CD4-positive, alpha-beta T cell (primary cell): ENCODE data around the gene SPSB1. TPM values are rescaled to one million over a fixed set of nuclear protein-coding genes. Genes with fewer than 3 reads are reported as not detected.

ENCODE experiments used
- ATAC-seq: fragments of 200-7000 bp; cut with Tn5 transposase; one replicate; pipeline ENCODE4 v1.10.0; 2022; ENCODE audit warnings: mild to moderate bottlenecking; ENCODE audit not compliant: poor library complexity
- CTCF ChIA-PET: fragments of 350-600 bp; sonication (Branson Sonifier 250); formaldehyde crosslinking; loops from one replicate; lab custom pipeline; 2021; ENCODE audit warnings: antibody characterized with exemption, inconsistent platforms; lab: Charles Lee
- POLR2A ChIA-PET: fragments of 350-600 bp; sonication (Branson Sonifier 250); formaldehyde crosslinking; loops from one replicate; lab custom pipeline; 2021; ENCODE audit warnings: antibody characterized with exemption, inconsistent platforms; lab: Charles Lee
- DNase-seq, 14 experiments: peaks; one replicate each; pipeline ENCODE4 v3.0.0-alpha.2; 2013 to 2020; ENCODE audit warnings: mixed read lengths in 2 of 14
- H3K27ac ChIP-seq, 2 donors: one replicate each; pipeline versions ENCODE4 v1.5.1 to v1.7.0; 2013; ENCODE audit warnings: low read length in 2 of 2, low read depth in 1 of 2, mild to moderate bottlenecking in 1 of 2
- H3K27me3 ChIP-seq, 2 experiments: 1 replicate in 1 of 2; 2 replicates in 1 of 2; pipeline versions ENCODE4 v1.6.1 to v1.7.0; 2013; ENCODE audit warnings: low read length in 2 of 2, control low read depth in 1 of 2, mild to moderate bottlenecking in 1 of 2, moderate library complexity in 1 of 2; ENCODE audit not compliant: insufficient read depth in 2 of 2, control insufficient read depth in 1 of 2
- H3K36me3 ChIP-seq: one replicate; pipeline ENCODE4 v1.6.1; 2013; ENCODE audit warnings: low read length, control low read depth; ENCODE audit not compliant: insufficient read depth
- H3K4me1 ChIP-seq: one replicate; pipeline ENCODE4 v1.6.1; 2013; ENCODE audit warnings: low read length, control low read depth; ENCODE audit not compliant: insufficient read depth
- H3K4me3 ChIP-seq: one replicate; pipeline ENCODE4 v1.5.1; 2013; ENCODE audit warnings: mild to moderate bottlenecking, low read length, moderate library complexity
- H3K9me3 ChIP-seq, 2 experiments: 1 replicate in 1 of 2; 2 replicates in 1 of 2; pipeline versions ENCODE4 v1.6.1 to v1.7.0; 2013; ENCODE audit warnings: low read length in 2 of 2, mild to moderate bottlenecking in 2 of 2, control low read depth in 1 of 2, moderate library complexity in 1 of 2; ENCODE audit not compliant: control insufficient read depth in 1 of 2, insufficient read depth in 1 of 2
- H3K27ac Mint-ChIP-seq: one replicate; pipeline ENCODE4 v1.8.0; 2020; ENCODE audit warnings: mixed read lengths
- H3K27me3 Mint-ChIP-seq: one replicate; pipeline ENCODE4 v1.8.0; 2021; ENCODE audit warnings: mixed read lengths
- H3K36me3 Mint-ChIP-seq: one replicate; pipeline ENCODE4 v1.8.0; 2021; ENCODE audit warnings: low read depth, mixed read lengths
- H3K4me1 Mint-ChIP-seq: one replicate; pipeline ENCODE4 v1.8.0; 2021; ENCODE audit warnings: low read depth, mixed read lengths
- H3K4me3 Mint-ChIP-seq: one replicate; pipeline ENCODE4 v1.8.0; 2020; ENCODE audit warnings: mild to moderate bottlenecking, mixed read lengths
- H3K9me3 Mint-ChIP-seq: one replicate; pipeline ENCODE4 v1.8.0; 2020; ENCODE audit warnings: mixed read lengths
- intact Hi-C, 2 experiments: fragments of 100-400 bp; cut with DNase I in 1 of 2; cut with micrococcal nuclease in 1 of 2; formaldehyde crosslinking; loops; one replicate each; pipeline versions ENCODE4 v1.15.1 to v1.9.0; 2023 to 2025; cut with DNase I, micrococcal nuclease
- total RNA-seq, 174 experiments: library from RNA in 2 of 174; stranded (reverse) in 2 of 174; gene quantifications; one replicate each; pipeline ENCODE4 v1.2.3 and lab custom pipeline; 2021 to 2026
- TF ChIP-seq, protein P1 (sequence below): fragments of 200-600 bp; IDR thresholded peaks from one replicate; pipeline ENCODE4 v1.8.0; 2022; ENCODE audit warnings: antibody characterized with exemption, mild to moderate bottlenecking

SPSB1 gene
- total RNA-seq, 2 experiments from 2014 or later = 1.9 to 2.3 TPM

DNA sequence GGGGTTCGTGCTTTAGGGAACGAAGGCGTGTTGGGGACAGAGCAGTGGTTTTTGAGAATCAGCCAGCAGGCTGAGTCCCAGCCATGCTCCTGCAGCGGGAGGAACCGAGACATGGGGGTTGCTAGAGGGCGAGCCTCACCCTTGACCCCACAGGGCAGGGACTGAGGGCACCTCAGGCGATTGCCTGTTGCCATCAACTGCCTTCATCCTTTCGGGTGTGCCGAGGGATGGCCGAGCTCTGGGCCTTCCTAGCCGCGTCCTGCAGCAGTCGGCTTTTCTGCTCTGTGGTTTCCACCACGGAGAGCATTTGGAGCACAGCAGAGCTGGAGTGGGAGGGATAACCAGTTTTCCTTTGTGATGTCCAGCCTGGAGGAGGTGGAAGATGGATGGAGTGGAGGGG lies 13.3 kb downstream of the SPSB1 start:
- H3K4me3 Mint-ChIP-seq = no peak overlapping the region
- H3K4me1 Mint-ChIP-seq = peaks cover 31% of the 10 kb centered on the region
- Histone ChIP-seq H3K27me3 (no peaks in the 10 kb centered on the region), H3K36me3 (no peaks in the 10 kb centered on the region), H3K4me1 (peaks cover 4% of the 10 kb centered on the region), H3K4me3 (no peak overlapping the region), H3K9me3 (no peaks in the 10 kb centered on the region), H3K27ac (no peak overlapping the region)
- H3K36me3 Mint-ChIP-seq = no peaks in the 10 kb centered on the region
- ChIA-PET POLR2A (no interaction called here), CTCF (interaction anchor here (0.6 to 1.4 kb wide), 3 partner anchors 17 to 621 kb away, joined by 3 read pairs; no protein-coding TSS in a partner anchor)
- H3K9me3 Mint-ChIP-seq = no peaks in the 10 kb centered on the region
- TF ChIP-seq, protein P1, sequence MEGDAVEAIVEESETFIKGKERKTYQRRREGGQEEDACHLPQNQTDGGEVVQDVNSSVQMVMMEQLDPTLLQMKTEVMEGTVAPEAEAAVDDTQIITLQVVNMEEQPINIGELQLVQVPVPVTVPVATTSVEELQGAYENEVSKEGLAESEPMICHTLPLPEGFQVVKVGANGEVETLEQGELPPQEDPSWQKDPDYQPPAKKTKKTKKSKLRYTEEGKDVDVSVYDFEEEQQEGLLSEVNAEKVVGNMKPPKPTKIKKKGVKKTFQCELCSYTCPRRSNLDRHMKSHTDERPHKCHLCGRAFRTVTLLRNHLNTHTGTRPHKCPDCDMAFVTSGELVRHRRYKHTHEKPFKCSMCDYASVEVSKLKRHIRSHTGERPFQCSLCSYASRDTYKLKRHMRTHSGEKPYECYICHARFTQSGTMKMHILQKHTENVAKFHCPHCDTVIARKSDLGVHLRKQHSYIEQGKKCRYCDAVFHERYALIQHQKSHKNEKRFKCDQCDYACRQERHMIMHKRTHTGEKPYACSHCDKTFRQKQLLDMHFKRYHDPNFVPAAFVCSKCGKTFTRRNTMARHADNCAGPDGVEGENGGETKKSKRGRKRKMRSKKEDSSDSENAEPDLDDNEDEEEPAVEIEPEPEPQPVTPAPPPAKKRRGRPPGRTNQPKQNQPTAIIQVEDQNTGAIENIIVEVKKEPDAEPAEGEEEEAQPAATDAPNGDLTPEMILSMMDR = no peak
- H3K27me3 Mint-ChIP-seq = no peaks in the 10 kb centered on the region
- H3K27ac Mint-ChIP-seq = no peak overlapping the region
- ATAC-seq (no peak), DNase-seq (no peak)
- intact Hi-C loops = no loop called here

DNA sequence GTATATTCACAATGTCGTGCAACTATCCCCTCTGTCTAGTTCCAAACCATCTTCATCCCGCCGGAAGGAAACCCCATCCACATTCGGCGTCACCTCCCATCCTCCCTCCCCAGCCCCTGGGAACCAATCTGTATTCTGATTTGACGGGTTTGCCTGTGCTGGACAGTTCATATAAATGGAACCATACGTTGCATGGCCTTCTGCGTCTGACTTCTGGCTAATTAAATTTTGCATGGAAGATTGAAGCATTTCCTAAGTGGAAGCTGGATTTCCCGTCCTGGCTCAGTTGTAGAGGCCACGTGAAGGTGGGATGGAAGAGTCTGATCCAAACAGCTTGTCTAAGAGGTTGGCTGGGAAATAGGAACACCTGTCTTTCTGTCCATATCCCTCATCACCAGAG lies 14.6 kb downstream of the SPSB1 start:
- no peak for DNase-seq
- Mint-ChIP-seq H3K36me3 (no peaks in the 10 kb centered on the region), H3K27me3 (no peaks in the 10 kb centered on the region), H3K27ac (no peak overlapping the region), H3K9me3 (no peaks in the 10 kb centered on the region), H3K4me1 (peaks cover 30% of the 10 kb centered on the region), H3K4me3 (no peak overlapping the region)
- Histone ChIP-seq H3K27ac (no peak overlapping the region), H3K27me3 (no peaks in the 10 kb centered on the region), H3K4me1 (peaks cover 4% of the 10 kb centered on the region), H3K36me3 (no peaks in the 10 kb centered on the region), H3K4me3 (no peak overlapping the region), H3K9me3 (no peaks in the 10 kb centered on the region)
- ChIA-PET CTCF (interaction anchor here (1.4 kb wide), 1 partner anchor 18 kb away, joined by 3 read pairs; no protein-coding TSS in a partner anchor), POLR2A (interaction anchor here (0.8 kb wide), 1 partner anchor 213 kb away, joined by 3 read pairs; no protein-coding TSS in a partner anchor)
- TF ChIP-seq, protein P1 = no peak
- intact Hi-C loops = no loop called here
- no peak for ATAC-seq

DNA sequence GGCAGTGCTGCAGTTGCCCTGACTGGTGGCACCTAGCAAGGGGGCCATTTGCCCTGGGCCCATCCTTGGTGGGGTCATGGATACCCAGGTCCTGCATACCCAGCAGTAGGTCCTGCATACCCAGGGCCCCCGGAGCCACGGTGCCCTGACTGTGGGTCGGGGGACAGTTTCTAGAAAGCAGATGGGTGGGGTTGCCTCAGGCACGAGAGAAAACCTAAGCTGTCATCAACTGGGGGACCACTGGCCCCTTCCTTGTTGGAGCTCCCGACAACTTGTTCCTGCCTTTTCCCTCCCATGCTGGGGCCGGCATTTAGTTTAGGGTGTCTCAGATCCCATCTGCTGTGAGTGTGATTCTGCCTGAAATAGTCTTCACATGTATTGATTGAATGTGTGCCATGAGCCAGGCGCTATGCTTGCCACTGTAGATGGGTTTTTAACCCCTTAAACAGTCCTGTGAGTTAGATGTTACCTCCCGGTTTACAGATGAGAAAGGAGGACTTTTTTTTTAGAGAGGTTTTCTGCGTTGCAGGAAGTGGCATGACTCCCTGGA lies 15.6 kb downstream of the SPSB1 start:
- Histone ChIP-seq H3K36me3 (no peaks in the 10 kb centered on the region), H3K27ac (no peak overlapping the region), H3K4me3 (no peak overlapping the region), H3K27me3 (no peaks in the 10 kb centered on the region), H3K9me3 (no peaks in the 10 kb centered on the region), H3K4me1 (peaks cover 4% of the 10 kb centered on the region)
- intact Hi-C loops = no loop called here
- POLR2A ChIA-PET = interaction anchor here (0.8 kb wide), 1 partner anchor 212 kb away, joined by 3 read pairs; no protein-coding TSS in a partner anchor
- no peaks in the 10 kb centered on the region for H3K9me3 Mint-ChIP-seq
- H3K36me3 Mint-ChIP-seq = no peaks in the 10 kb centered on the region
- H3K27me3 Mint-ChIP-seq = no peaks in the 10 kb centered on the region
- DNase-seq = no peak
- TF ChIP-seq, protein P1 = no peak
- ATAC-seq = no peak
- H3K27ac Mint-ChIP-seq = no peak overlapping the region
- CTCF ChIA-PET = no interaction called here
- H3K4me3 Mint-ChIP-seq = no peak overlapping the region
- H3K4me1 Mint-ChIP-seq = peaks cover 21% of the 10 kb centered on the region
